Activated CD4-positive, alpha-beta T cell treated with anti-CD3 and anti-CD28 coated beads for 4 hours (primary cell): ENCODE results near the gene DPP6.
"Not testable (repeated sequence)": the region's sequence is repeated elsewhere in the genome, so short reads cannot be mapped to it uniquely, and the experiment has no call there.

Experiments
- DNase-seq, 2 donors: peaks; one replicate each; pipeline ENCODE4 v3.0.0-alpha.2; 2020

The DPP6 gene

DNA sequence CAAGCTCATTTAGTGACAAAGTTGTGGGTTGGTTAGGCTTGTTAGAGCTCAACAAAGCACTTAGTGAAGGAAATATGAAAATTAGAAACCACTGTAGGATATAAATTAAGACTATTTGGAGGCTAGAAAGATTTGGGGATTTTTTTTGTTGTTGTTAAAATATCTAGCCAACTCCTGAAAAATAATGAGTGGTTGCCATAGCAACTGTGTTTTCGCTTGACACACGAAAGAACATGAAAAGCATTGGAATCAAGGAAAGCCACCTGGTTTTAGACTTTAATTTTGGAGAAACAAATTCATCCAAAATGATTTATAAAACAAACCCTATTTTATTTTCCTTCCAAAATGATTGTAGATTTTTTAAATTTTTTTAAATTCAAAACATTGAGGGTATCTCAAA is 26.3 kb downstream of the DPP6 start:
- DNase-seq = not testable (repeated sequence)

DNA sequence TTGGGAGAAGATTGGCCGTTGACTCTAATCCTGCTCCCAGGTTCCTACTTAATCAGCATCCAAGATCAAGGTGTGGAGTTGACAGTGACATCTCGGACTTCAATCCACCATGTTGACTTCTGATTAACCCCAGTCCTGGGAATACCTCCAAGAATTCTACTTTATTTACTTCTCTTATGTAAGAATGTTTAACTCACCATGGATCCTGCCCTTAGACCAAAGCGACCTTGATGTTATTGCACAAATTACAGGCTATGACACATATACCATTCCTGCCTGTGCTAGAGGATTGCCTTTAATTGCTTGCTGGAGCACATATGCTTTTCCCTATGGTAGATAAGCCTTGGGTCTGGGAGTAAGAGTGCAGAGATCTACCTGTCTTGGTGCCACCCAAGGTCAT is 28.1 kb downstream of the DPP6 start:
- DNase-seq = not testable (repeated sequence)

DNA sequence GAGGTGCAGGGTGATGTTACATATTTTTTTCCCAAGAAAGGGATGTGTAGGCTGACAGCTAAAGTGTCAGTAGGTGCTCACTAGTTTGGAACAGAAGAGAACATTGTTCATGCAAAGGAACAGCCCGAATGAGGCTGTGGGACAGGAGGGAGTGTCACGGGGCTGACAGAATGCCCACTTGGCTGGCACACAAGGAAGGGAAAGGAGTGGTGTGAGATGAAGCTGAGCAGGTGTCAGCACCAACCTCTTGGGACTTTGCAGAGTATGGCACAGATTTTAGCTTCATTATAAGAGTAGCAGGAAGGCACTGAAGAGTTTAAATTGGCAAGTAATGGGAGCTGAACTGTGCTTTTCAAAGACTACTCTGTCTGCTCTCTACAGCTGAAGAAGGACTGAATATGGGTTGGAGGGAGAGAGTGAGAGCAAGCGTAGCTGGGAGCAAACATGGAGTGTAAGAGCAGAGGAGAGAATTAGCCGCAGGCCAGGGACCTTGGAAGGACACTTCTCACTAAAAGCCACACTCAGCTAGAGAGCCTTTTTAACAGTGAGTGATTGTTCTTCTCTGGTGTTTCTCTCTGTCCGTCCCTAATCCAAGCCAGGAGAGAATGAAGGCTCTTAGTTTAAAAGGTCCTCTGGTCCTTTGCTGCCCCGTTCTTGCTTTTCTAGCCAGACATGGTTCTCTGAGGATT is 35.0 kb downstream of the DPP6 start:
- not testable (repeated sequence) for DNase-seq

DNA sequence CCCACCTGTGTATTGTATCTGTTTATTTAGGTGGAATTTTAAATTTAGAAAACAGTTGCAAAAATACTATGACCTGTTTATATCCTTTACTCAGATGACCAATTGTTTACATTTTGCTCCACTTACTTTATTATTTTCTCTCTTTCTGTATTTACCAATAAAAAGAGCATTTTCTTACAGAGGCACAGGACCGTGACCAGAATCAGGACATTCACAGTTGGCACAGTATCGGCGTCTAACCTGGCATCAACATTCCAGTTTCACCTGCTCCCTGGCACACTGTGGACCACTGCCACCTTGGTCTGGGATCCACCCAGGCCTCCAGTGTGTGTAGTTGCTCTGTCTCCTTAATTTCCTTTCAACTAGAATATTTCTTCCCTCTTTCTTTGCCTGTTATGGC is 39.9 kb downstream of the DPP6 start:
- DNase-seq = not testable (repeated sequence)

DNA sequence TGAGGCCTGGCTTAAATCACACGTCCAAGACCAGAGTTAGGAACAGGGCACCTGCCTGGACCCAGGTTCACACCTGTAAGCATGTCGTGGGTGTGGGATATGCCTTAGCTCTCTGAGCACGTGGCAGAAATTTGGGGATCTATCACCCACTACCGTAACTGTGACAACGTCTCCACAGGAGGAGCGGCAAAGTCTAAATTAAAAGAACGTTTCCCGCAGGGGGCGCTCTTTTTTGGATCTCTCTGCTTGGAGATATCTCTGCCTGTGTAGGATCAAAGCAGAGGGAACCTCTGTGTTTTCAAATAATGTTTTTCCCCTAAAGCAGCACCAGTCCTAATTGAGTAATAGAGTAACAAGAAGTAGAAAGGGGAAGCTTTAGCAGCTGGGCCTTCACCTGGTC is 43.0 kb downstream of the DPP6 start:
- DNase-seq = not testable (repeated sequence)

DNA sequence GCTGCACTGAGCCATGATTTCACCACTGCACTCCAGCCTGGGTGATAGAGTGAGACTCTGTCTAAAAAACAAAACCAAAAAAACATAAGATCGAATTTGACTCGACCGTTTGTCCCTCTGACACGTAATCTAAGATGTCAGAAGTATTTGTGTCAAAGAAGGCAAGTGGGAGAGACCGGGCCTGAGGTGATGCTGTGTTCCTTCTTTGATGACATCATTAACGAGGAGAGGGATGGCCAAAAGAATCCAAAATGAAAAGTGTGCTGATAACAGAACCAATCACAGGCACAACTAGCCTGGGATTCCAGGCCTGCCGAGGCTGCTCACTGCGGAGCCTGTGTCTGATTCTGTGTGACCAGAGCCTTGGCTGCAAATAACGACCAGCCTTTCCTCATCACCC is 52.9 kb downstream of the DPP6 start:
- DNase-seq = not testable (repeated sequence)

DNA sequence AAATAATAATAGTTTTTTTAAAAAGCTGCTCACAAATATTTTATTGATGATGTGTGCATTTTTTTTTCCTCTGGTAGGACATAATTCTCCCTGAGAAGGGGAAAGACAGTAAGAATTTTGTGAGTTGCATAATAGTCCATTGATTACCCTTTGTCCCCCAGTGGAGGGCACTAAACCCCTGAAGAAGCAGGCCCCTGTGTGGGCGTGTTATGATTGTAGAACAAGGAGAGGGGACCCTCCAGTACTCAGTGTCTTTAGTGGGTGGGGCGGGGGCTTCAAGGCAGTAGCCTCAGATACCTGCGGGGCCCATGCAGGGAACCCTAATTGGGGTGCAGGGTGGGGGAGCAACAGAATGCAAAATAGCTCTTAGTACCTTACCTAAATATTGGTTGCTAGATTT is 57.4 kb downstream of the DPP6 start:
- not testable (repeated sequence) for DNase-seq

DNA sequence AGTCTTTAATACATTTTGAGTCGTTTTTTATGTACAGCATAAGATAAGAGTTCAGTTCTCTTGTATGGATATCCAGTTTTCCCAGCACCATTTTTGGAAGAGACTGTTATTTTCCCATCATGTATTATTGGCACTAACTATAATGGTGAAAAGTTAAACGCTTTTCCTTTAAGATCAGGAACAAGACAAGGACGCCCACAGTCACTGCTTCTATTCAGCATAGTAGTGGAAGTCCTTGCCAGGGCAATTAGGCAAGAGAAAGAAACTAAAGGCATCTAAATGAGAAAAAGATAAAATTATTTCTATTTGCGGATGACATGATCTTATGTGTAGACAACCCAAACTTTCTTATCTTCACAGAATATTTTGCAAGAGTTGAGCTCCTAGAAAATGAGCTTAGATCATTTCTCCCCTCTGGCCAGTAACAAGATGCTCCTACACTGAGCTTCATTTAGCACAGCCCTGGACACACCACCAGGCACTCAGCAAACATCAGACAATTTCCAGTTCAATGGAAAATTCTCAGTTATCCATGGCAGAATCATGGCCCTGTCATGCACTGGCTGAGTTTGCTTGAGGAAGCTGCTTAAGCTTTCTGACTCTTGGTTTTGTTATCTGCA is 61.6 kb downstream of the DPP6 start:
- DNase-seq = not testable (repeated sequence)

DNA sequence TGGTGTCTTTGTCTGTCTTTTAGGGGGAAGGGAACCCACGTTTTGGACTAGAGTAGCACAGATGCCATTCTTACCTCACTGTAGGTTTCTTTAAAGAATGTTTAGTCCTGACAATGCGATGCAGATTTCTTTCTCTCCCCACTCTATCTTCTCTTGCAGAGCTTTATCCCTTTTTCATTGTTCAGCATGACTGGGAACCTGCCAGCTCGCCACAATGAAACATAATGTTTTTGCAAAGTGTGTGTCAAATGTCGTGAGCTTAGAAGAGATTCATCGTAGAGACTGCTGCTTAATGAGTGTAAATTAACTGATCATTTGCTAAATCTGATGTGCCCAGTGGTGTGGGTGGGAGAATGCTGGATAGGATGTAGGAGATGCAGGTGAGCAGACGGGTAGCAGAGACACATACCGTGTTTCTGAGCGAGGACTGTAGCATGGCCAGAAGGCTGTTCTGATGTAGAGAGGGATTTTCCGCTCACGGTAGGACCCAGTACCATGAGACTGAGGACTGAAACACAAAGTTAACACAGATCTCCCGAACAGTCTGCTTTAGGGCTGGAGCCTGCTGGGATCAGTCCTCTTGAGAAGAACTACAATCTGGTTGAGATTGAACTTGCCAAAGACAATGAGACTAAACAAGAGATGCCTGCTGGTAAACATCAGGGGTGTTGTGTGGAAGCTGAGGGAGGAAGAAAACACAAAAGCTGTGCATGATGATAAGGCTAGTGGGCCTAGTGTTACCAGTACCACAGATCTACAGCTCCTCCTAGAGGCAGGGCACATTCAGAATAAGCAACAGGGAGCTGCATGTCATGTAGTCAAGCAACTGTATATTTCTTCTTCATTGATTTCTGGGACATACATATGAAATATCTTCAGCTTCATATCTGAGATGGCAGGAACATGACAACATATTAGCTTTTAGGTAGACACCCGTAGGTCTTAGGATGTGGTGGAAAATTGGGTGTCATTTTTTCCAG is 65.5 kb downstream of the DPP6 start:
- DNase-seq = not testable (repeated sequence)

DNA sequence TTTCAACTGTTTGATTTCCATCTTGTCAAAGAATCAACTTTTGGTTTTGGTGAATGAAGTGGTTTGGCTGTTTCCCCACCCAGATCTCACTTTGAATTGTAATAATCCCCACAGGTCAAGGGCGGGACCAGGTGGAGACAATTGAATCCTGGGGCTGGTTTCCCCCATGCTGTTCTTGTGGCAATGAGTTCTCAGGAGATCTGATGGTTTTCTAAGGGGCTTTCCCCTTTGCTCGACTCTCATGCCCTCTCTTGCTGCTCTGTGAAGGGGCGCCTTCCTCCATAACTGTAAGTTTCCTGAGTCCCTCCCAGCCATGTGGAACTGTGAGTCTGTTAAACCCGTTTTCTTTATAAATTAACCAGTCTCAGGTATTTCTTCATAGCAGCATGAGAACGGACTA is 68.6 kb downstream of the DPP6 start:
- not testable (repeated sequence) for DNase-seq

DNA sequence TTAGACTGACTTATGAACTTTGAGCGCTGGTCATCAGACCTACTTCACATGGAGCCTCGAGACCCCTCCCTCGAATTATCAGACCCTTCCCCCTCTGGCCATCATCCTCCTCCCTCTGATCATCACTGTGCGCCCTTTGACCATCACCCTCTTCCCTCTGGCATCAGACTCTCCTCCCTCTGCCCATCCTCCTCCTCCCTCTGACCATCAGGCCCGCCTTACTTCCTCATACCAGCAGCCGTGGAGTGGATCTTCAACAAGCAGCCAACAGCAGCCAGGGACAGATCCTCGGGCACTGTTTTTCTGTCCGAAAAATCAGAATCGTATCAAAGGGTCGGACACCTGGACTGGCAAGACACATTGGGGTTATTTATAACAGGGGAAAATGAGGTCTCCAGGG is 70.5 kb downstream of the DPP6 start:
- not testable (repeated sequence) for DNase-seq

DNA sequence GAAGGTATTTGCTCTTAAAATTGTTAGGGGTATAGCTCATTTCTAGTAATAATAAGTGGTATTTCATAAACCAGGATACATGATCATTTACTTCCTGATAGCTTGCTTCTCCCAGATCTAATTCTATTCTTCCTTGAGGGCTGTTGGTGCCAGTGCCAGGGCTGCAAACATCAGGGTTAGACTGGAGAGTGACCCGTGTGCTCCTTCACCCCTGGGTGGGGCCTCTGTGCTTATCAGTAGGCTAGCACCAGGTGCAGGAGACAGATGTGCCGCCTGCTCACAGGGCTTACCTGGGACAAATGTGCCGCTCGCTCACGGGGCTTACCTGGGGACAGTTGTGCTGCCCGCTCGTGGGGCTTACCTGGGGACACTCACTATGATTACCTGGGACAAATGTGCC is 71.2 kb downstream of the DPP6 start:
- not testable (repeated sequence) for DNase-seq

DNA sequence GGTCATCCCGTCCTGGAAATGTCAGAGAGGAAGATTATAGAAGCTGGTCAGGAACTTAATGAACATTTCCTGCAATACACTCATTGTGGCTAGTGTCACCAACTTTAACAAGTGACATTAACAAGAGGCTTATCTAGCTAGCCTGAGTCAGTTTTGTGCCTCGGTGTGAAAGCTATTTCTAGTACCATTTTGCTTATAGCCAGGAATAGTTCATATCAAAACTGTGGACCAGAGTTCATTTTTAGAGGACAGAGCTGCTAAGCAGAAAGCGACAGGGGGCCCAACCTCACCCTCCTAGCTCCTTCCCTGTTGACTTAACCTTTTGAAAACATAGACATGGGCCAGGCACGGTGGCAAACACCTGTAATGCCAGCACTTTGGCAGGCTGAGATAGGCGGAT is 76.9 kb downstream of the DPP6 start:
- not testable (repeated sequence) for DNase-seq

DNA sequence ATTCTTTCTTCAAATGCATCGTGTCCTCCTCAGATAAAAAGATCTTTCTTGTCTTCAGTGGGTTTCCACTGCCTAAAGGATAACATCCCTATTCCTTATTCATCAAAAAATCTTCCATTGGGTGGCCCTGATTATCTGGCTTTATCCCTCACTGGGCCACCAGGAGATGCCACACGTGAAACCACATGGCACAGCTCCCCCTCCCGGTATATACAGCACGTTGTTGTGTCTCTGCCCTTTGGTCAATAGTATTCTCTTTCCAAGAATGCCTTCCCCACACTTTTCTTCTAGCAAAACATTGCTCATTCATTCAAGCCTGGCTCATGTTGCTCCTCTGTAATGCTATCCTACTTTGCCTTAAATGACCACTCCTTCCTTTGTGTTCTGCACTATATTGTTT is 80.4 kb downstream of the DPP6 start:
- not testable (repeated sequence) for DNase-seq

DNA sequence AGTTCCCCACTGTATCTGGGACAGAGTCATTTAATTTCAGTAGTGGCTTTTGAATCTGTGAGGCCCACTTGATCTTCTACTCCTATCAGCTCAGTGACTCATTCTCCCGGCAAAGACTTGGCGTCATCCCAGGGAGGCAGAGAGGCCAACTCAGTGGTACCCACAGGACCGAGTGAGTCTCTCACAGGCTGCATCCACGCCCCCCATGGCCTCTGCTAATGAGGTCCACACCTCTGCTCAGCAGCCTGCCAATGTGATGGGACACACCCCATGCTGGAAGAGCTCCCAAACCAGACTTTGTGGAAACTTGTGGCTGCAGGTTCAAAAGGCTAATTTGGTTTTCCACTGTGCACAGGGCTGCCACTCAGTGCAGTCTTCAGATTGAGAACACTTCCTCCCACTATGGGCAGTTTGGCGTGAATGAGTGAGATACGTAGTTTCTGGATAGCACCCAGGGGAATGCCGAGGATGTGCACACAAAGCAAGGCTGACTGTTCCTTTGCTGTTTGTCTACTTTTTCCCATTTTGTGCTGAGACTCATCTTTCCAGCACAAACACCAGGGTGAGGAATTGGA is 81.6 kb downstream of the DPP6 start:
- DNase-seq = not testable (repeated sequence)

DNA sequence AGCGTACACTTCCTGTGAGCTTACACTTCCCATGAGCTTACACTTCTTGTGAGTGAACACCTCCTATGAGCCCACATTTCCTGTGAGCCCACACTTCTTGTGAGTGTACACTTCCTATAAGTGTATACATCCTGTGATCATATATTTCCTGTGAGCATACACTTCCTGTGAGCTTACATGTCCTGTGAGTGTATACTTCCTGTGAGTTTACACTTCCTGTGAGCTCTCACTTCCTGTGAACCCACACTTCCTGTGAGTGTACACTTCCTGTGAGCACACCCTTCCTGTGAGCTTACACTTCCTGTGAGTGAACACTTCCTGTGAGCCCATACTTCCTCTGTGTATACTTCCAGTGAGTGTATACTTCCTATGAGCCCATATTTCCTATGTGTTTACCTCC is 82.5 kb downstream of the DPP6 start:
- not testable (repeated sequence) for DNase-seq

DNA sequence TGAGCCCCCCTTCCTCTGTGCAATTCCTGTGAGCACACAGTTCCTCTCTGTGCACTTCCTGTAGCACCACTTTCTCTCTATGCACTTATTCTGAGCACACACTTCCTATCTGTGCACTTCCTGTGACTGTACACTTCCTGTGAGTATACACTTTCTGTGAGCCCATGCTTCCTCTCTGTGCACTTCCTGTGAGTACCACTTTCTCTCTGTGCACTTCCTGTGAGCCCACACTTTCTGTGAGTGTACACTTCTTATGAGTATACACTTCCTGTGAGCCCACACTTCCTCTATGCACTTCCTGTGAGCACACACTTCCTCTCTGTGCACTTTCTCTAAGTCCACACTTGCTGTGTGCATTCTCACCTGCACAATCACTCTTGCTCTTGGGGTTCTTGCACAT is 83.4 kb downstream of the DPP6 start:
- DNase-seq = not testable (repeated sequence)

DNA sequence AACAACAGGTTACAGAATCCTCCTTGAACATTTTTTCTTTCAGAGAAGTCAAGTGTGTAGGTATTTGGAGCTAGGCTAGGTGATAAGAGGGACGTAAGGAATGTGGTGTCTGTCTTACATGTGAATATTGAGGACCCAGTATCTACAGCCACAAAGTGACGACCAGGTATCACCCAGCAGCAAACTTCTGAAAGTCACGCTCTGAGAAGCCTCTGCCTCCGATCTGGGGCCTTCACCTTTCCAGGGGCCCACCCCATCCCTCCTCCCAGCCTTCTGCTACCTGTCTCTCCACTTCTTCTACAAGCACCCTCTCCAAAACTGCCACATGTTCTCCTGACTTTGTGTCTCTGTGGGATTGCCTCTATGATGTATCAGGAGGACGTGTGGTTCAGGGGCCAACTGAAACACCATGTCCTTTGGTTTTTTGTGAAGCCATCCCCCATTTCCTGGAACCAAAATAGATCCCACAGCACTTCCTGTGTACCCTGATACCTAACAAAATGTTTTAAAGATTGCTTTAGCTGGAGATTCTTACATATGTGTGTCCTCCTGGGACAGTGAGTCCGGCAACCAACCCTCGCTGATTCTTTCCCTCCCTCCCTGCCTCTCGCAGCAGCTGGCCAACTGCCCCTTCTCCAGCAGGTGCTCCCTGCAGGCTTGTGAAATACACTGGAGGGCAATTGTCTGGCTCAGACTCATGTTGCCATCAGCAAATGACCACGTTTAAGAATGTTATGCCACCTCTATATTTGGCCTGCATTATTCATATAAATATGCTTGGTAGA is 93.9 kb downstream of the DPP6 start:
- not testable (repeated sequence) for DNase-seq

DNA sequence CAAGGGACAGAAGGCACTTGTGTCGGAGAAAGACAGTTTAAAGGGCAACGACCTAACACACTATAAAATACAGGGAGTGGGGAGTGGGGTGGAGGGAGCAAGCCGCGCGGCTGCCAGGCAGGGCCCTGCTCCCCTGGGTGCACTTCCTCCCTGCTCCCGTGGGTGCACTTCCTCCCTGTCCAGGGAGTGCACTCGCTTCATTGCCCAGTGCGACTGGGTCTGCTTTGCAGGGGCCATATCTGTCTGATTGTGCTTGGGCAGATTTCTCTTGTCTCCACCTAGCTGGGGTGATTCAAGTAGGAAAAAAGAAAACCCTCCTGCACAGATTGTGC is 94.5 kb downstream of the DPP6 start:
- not testable (repeated sequence) for DNase-seq

DNA sequence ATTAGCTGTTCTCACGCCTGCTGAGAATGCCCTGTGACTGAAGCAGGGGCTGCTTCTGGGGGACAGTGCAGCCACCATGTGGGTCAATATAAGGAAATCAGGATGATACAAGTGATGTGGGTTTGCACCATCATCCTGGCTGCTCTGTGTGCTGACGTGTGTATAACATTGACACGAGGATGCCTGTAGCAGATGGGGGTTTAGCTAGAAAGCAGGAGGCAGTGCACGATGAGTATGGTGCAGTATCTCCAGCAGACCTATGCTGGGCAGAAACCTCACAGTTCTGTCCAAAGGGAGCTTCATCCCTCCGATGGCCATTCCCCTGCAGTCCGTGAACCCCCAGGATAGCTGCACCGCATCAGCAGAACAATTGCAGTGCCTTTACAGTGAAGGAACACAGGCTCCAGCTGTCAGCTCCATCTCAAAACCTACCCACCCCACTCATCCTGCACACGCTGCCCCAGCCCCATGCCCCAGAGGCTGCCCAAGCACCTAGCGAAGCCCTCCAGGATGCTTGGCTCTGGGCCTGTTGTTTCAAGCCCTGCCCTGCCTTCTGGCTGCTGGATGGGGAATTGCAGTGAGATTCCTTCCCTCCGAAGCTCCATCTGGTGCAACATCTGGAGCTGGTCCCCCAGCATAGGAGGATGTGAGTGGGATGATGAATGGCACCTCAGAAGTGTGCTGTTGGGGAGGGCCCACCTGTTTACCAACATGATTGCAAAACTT is 96.8 kb downstream of the DPP6 start:
- not testable (repeated sequence) for DNase-seq

DNA sequence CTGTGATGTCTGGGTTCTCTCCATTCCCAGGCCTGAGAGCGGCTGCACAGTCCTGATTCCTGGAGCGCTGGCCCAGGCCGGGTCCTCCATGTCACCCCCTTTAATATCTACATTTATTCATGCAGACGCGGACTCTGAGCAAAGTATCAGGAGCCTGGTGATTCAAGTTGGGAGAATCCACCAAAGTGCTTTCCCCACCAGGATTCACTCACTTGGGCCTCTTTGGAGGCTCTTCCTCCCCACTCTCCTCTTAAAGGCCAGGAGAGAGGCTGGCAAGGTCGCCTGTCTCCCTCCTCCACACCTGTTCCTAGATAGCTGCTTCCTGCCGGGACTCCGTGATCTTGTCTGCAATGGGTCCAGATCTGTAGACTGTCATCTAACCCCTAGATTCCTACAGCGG is 98.5 kb downstream of the DPP6 start:
- DNase-seq = not testable (repeated sequence)

DNA sequence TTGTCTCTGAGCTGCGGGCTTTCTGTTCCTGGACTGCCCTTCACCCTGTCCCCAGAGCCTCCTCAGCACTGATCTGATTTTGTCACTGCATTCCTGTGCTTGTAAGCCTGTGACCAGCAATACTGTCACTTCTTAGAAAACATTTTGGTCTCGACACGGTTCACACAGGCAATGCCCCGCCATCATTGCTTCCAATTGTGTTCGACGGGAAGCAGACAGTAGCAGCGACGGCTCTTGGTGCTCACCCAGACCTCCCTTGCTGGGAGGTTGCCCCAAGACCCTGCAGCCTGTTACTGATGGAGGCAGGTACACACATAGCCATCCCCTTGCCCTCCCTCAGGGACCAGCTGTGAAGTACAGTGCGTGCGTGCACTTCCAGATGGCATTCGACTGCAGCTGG is 99.1 kb downstream of the DPP6 start:
- not testable (repeated sequence) for DNase-seq
